ENCODE results near the gene SPATA9. TPM values are rescaled to one million over a fixed set of nuclear protein-coding genes. Genes with fewer than 3 reads are reported as not detected.

Gene SPATA9
- total RNA-seq, 2 donors from 2014 or later = not detected

DNA sequence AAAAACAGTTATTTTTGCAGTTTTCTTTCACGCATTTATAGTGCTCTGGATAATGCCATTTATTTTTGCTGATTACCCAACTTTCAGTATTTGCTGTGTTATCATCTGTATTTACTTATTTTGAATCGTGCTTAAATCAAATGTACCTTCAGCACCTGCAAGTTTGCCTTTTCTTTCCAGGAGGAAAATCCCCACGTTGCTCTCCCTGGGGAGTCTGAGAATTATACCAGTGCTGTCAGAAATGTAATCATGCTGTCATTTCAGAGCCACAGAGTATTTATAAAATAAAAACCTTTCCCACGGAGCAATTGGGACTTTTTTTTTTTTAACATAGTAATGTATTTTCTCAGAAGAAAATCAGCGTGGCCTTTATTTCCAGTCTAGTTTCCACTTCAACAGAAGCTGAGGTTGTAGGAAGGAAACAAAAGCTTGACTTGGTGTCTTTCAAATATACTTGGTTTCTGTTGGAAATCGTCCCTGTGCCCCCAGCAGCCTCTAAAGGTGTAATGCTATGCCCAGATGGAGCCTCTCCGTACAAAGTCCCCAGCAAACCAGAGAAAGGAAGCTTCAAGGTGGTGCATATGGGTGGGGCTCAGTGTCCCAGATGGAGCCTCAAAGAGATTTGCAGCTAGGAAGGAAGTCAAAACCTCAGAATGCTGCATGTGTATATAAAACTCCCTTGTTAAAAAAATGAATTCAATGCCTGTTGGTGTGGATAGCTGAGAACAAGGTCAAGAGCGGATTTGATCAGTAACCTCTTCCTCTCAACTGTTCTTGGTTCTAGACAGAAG, 60.8 kb downstream of the SPATA9 start:
- peak; percentile 44 to 72 (median 57) for DNase-seq
- peaks cover 60% of the 10 kb centered on the region for H3K4me1 ChIP-seq
- no peak overlapping the region for H3K4me3 ChIP-seq
- peak; percentile 53 for ATAC-seq
- H3K27me3 ChIP-seq = no peaks in the 10 kb centered on the region
- no peaks in the 10 kb centered on the region for H3K36me3 ChIP-seq (replicated peaks in 1 of 2; ENCODE audit: insufficient read depth in 1 of 2, low read depth in 2 of 2)
- no peak for TF ChIP-seq POLR2A (IDR thresholded peaks at IDR 0.05)
- TF ChIP-seq, protein P1, sequence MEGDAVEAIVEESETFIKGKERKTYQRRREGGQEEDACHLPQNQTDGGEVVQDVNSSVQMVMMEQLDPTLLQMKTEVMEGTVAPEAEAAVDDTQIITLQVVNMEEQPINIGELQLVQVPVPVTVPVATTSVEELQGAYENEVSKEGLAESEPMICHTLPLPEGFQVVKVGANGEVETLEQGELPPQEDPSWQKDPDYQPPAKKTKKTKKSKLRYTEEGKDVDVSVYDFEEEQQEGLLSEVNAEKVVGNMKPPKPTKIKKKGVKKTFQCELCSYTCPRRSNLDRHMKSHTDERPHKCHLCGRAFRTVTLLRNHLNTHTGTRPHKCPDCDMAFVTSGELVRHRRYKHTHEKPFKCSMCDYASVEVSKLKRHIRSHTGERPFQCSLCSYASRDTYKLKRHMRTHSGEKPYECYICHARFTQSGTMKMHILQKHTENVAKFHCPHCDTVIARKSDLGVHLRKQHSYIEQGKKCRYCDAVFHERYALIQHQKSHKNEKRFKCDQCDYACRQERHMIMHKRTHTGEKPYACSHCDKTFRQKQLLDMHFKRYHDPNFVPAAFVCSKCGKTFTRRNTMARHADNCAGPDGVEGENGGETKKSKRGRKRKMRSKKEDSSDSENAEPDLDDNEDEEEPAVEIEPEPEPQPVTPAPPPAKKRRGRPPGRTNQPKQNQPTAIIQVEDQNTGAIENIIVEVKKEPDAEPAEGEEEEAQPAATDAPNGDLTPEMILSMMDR (IDR thresholded peaks at IDR 0.05) = no peak
- no peaks in the 10 kb centered on the region for H3K9me3 ChIP-seq
- intact Hi-C loops (cut with DNase I) = no loop called here
- H3K27ac ChIP-seq = peak overlapping the region; percentile 92 to 99 (median 97)
- WGBS, 2 donors = 27% methylated on average over 8 of the region's 8 CpGs

DNA sequence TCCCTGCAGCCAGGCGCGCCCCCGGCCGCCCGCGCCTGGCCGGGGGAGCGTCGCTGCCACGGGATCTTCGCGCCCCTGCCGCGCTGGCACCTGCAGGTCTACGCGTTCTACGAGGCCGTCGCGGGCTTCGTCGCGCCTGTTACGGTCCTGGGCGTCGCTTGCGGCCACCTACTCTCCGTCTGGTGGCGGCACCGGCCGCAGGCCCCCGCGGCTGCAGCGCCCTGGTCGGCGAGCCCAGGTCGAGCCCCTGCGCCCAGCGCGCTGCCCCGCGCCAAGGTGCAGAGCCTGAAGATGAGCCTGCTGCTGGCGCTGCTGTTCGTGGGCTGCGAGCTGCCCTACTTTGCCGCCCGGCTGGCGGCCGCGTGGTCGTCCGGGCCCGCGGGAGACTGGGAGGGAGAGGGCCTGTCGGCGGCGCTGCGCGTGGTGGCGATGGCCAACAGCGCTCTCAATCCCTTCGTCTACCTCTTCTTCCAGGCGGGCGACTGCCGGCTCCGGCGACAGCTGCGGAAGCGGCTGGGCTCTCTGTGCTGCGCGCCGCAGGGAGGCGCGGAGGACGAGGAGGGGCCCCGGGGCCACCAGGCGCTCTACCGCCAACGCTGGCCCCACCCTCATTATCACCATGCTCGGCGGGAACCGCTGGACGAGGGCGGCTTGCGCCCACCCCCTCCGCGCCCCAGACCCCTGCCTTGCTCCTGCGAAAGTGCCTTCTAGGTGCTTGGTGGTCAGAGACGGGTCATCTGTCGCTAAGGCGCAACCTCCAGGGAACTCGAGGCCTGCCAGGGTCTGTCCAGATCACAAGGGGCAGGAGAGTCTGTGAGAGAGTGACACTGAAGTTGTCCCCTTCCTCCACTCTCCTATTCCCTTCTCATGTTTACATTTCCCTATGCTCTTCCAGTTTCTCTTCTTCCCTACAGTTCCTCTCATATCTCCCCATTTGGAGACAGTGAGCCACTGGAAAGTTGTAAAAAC, 61.6 kb downstream of the SPATA9 start:
- intact Hi-C loops (cut with DNase I) = no loop called here
- DNase-seq = peak; percentile 60 to 68 (median 66)
- Histone ChIP-seq H3K9me3 (no peaks in the 10 kb centered on the region), H3K27me3 (no peaks in the 10 kb centered on the region), H3K36me3 (replicated peaks in 1 of 2; ENCODE audit: insufficient read depth in 1 of 2, low read depth in 2 of 2) (no peaks in the 10 kb centered on the region), H3K4me1 (peaks cover 65% of the 10 kb centered on the region), H3K27ac (peak overlapping the region; percentile 92 to 99 (median 97)), H3K4me3 (peak overlapping the region; percentile 35 to 58)
- 1 to 22% methylated on average over 6 to 74 of the region's 92 CpGs for WGBS, 2 donors
- ATAC-seq = peak; percentile 72
- peak; percentile 75 to 80 (median 78) for TF ChIP-seq POLR2A (IDR thresholded peaks at IDR 0.05)
- TF ChIP-seq, protein P1 (IDR thresholded peaks at IDR 0.05) = peak in 1 of 7 experiments; percentile 10

DNA sequence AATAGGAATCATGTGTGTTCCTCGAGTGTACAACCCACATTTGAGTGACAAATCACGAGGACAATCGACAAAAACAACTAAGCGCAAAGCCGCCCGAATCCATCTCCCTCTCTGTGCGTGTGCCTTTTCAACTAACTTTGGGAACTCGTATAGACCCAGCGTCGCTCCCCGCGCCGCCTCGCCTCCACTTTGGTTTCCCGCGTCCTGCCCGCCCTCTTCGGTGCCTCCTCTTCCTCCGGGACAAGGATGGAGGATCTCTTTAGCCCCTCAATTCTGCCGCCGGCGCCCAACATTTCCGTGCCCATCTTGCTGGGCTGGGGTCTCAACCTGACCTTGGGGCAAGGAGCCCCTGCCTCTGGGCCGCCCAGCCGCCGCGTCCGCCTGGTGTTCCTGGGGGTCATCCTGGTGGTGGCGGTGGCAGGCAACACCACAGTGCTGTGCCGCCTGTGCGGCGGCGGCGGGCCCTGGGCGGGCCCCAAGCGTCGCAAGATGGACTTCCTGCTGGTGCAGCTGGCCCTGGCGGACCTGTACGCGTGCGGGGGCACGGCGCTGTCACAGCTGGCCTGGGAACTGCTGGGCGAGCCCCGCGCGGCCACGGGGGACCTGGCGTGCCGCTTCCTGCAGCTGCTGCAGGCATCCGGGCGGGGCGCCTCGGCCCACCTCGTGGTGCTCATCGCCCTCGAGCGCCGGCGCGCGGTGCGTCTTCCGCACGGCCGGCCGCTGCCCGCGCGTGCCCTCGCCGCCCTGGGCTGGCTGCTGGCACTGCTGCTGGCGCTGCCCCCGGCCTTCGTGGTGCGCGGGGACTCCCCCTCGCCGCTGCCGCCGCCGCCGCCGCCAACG, 62.5 kb downstream of the SPATA9 start, which contains the start of gene GPR150:
GPR150 (plus strand) TSS at position 58 of the 840 bp plus-strand sequence; CDS start at position 247, 189 bp downstream.
- 0 to 1% methylated on average over 31 to 83 of the region's 85 CpGs for WGBS, 2 donors
- TF ChIP-seq POLR2A (IDR thresholded peaks at IDR 0.05) = peak; percentile 61 to 64 (median 62)
- TF ChIP-seq, protein P1 (IDR thresholded peaks at IDR 0.05) = peak in 4 of 7 experiments; percentile 12 to 30 (median 20)
- Histone ChIP-seq H3K36me3 (replicated peaks in 1 of 2; ENCODE audit: insufficient read depth in 1 of 2, low read depth in 2 of 2) (no peaks in the 10 kb centered on the region), H3K4me1 (peaks cover 65% of the 10 kb centered on the region), H3K27me3 (no peaks in the 10 kb centered on the region), H3K9me3 (no peaks in the 10 kb centered on the region), H3K4me3 (peak within 1 kb of the TSS; percentile 35 to 61), H3K27ac (peak within 1 kb of the TSS; percentile 92 to 99 (median 97))
- peak; percentile 63 for ATAC-seq
- peak; percentile 74 to 82 (median 80) for DNase-seq
- intact Hi-C loops (cut with DNase I) = no loop called here

DNA sequence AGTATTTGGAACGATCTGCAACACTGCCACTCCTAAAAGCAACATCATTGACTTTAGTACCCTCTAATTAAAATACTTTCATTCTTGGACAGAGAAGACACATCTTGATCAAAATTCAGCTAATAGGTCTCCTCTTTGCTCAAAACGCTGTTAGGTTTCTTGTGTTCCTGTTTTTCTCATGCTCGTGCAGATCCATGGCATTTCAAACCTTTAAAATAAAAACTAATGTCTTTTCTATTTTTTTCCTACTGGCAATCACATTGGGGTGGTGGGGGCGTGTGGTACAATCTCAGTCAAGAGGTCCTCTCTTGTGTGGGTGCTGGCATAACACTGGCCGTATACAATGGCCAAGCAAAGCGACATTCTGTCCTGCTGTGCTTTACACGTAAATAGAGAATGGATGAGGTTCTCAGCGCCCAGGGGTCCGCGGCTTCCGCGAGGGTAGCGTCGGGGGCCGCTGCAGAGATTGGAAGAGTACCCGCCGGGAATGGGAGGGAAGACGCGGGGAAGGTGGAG, 63.2 kb downstream of the SPATA9 start:
- H3K4me1 ChIP-seq = peaks cover 65% of the 10 kb centered on the region
- no peaks in the 10 kb centered on the region for H3K36me3 ChIP-seq (replicated peaks in 1 of 2; ENCODE audit: insufficient read depth in 1 of 2, low read depth in 2 of 2)
- H3K27ac ChIP-seq = peak overlapping the region; percentile 92 to 99 (median 97)
- no peak for ATAC-seq
- no peaks in the 10 kb centered on the region for H3K27me3 ChIP-seq
- DNase-seq = no peak
- no peaks in the 10 kb centered on the region for H3K9me3 ChIP-seq
- peak overlapping the region; percentile 14 to 61 for H3K4me3 ChIP-seq
- WGBS, 2 donors = 6% methylated on average over 18 to 19 of the region's 19 CpGs
- no peak for TF ChIP-seq POLR2A (IDR thresholded peaks at IDR 0.05)
- TF ChIP-seq, protein P1 (IDR thresholded peaks at IDR 0.05) = no peak
- intact Hi-C loops (cut with DNase I) = no loop called here

All from body of pancreas (tissue), 4 donors.